ENCODE measurements around the gene KLHL33. TPM values are rescaled to one million over a fixed set of nuclear protein-coding genes. Genes with fewer than 3 reads are reported as not detected.
A peak's percentile ranks its signal among the peaks of the same experiment; 100 is the strongest.
"Not testable (repeated sequence)": the region's sequence is repeated elsewhere in the genome, so short reads cannot be mapped to it uniquely, and the experiment has no call there.

KLHL33 gene
- total and polyA plus RNA-seq, 8 donors, result 0.08 to 0.34 (median 0.13) TPM

DNA sequence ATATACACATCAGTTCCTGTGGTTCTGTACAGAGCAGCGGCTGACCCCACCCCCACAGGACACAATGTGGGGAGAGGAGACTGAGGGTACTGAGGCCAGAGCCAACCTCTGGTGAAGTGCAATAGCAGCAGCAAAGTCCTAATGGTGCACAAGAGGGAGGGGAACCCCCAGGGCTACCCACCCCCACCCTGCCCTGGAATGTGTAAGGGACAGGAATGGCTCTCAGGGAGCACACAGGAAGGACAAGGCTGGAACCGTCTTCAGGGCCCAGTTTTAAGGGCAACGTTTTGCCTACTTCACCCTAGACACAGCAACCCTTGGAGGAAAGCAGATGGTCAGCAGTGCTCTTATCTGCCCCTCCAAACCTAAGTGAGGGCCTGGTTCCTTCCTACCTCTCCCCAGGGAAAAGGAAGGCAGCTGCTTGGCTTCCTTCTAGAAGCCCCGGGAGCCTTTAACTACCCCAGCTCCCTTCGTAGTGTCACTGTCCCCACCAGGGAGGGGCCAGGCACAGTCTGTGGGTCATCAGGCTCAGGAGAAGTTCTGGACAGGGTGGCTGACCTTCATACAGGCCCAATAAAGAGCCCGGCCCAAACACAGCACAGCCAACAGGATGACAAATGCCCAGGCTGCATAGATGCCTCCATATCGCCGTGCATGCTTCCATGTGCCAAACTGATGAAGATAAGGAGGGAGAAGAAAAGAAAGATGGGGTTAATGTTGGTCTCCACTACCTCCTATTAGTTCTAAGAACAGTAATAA lies 22.2 kb upstream of the KLHL33 start:
- TF ChIP-seq, protein P1, sequence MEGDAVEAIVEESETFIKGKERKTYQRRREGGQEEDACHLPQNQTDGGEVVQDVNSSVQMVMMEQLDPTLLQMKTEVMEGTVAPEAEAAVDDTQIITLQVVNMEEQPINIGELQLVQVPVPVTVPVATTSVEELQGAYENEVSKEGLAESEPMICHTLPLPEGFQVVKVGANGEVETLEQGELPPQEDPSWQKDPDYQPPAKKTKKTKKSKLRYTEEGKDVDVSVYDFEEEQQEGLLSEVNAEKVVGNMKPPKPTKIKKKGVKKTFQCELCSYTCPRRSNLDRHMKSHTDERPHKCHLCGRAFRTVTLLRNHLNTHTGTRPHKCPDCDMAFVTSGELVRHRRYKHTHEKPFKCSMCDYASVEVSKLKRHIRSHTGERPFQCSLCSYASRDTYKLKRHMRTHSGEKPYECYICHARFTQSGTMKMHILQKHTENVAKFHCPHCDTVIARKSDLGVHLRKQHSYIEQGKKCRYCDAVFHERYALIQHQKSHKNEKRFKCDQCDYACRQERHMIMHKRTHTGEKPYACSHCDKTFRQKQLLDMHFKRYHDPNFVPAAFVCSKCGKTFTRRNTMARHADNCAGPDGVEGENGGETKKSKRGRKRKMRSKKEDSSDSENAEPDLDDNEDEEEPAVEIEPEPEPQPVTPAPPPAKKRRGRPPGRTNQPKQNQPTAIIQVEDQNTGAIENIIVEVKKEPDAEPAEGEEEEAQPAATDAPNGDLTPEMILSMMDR (IDR thresholded peaks at IDR 0.05), result no peak
- no peak for FAIRE-seq
- no peak for ATAC-seq
- WGBS, 2 donors, result 60 to 62% methylated on average over 8 of the region's 8 CpGs
- H3K9me3 ChIP-seq, result no peaks in the 10 kb centered on the region
- H3K27ac ChIP-seq, result no peak overlapping the region
- no peak overlapping the region for H3K4me3 ChIP-seq
- DNase-seq, result no peak
- peaks cover 3 to 32% (median 23%) of the 10 kb centered on the region in 3 donors for H3K36me3 ChIP-seq
- peaks cover 14 to 29% (median 28%) of the 10 kb centered on the region in 3 donors for H3K4me1 ChIP-seq
- intact Hi-C loops (cut with DNase I), result loop anchor here in 1 of 3 donors (10.0 kb wide), 1 partner anchor 123 kb away; the partner anchor contains the start of gene CCNB1IP1
- H3K27me3 ChIP-seq, result no peaks in the 10 kb centered on the region

DNA sequence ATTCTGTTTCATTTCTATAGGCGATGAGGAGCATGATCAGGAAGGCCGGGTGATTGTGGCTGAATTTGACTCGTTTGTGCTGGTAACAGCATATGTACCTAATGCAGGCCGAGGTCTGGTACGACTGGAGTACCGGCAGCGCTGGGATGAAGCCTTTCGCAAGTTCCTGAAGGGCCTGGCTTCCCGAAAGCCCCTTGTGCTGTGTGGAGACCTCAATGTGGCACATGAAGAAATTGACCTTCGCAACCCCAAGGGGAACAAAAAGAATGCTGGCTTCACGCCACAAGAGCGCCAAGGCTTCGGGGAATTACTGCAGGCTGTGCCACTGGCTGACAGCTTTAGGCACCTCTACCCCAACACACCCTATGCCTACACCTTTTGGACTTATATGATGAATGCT lies 21.0 kb upstream of the KLHL33 start:
- Histone ChIP-seq H3K27me3 (no peaks in the 10 kb centered on the region), H3K4me1 (peaks cover 14 to 22% (median 20%) of the 10 kb centered on the region in 3 donors), H3K36me3 (peaks cover 3 to 35% (median 23%) of the 10 kb centered on the region in 3 donors), H3K9me3 (no peaks in the 10 kb centered on the region), H3K4me3 (no peak overlapping the region), H3K27ac (no peak overlapping the region)
- WGBS, 2 donors, result 75 to 81% methylated on average over 13 of the region's 13 CpGs
- intact Hi-C loops (cut with DNase I), result loop anchor here in 1 of 3 donors (10.0 kb wide), 1 partner anchor 122 kb away; the partner anchor contains the start of gene CCNB1IP1
- TF ChIP-seq, protein P1 (IDR thresholded peaks at IDR 0.05), result no peak
- ATAC-seq (no peak), FAIRE-seq (no peak), DNase-seq (no peak)

DNA sequence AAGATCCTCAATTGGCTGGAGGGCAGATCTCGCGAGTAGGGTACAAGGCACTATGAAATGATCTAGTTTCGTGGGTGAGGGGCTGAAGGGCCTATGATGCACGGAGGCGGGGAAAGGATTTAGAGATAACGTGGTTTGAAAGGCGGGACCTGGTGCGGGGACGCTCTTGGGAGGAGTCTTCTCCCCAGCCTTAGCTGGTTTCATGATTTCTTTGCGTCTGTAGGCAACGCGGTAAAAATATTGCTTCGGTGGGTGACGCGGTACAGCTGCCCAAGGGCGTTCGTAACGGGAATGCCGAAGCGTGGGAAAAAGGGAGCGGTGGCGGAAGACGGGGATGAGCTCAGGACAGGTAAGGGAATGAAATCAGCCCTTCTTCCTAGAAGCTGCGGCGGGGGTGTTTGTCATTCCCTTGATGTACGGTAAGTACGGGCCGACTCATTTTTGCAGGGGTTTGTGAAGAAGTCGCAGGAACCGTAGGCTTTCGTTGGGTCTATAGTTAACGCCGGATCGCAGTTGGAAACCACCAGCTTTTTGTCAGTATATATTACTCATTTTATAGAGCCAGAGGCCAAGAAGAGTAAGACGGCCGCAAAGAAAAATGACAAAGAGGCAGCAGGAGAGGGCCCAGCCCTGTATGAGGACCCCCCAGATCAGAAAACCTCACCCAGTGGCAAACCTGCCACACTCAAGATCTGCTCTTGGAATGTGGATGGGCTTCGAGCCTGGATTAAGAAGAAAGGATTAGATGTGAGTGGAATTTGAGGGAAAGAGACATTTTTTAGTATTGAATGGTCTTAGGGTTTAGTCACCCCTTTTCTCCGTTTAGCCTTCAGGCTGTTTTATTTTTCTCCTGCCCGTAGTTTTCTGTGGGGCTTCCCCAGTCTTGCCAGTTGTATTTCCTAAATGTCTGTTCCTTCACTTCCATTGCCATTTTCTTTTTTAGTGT lies 19.7 kb upstream of the KLHL33 start:
- intact Hi-C loops (cut with DNase I), result loop anchor here in 1 of 3 donors (10.0 kb wide), 1 partner anchor 121 kb away; the partner anchor contains the start of gene CCNB1IP1
- WGBS, 2 donors, result 1% methylated on average over 39 of the region's 39 CpGs
- peak overlapping the region; percentile 53 to 82 (median 68) for H3K4me3 ChIP-seq
- TF ChIP-seq, protein P1 (IDR thresholded peaks at IDR 0.05), result no peak
- H3K4me1 ChIP-seq, result peaks cover 14 to 22% (median 20%) of the 10 kb centered on the region in 3 donors
- peak overlapping the region; percentile 78 to 95 (median 88) for H3K27ac ChIP-seq
- DNase-seq, result peak in 1 of 6 donors; percentile 61
- H3K27me3 ChIP-seq, result no peaks in the 10 kb centered on the region
- no peaks in the 10 kb centered on the region for H3K9me3 ChIP-seq
- peak; percentile 43 to 67 (median 58) for ATAC-seq
- FAIRE-seq, result no peak
- peaks cover 3 to 45% (median 30%) of the 10 kb centered on the region in 3 donors for H3K36me3 ChIP-seq

DNA sequence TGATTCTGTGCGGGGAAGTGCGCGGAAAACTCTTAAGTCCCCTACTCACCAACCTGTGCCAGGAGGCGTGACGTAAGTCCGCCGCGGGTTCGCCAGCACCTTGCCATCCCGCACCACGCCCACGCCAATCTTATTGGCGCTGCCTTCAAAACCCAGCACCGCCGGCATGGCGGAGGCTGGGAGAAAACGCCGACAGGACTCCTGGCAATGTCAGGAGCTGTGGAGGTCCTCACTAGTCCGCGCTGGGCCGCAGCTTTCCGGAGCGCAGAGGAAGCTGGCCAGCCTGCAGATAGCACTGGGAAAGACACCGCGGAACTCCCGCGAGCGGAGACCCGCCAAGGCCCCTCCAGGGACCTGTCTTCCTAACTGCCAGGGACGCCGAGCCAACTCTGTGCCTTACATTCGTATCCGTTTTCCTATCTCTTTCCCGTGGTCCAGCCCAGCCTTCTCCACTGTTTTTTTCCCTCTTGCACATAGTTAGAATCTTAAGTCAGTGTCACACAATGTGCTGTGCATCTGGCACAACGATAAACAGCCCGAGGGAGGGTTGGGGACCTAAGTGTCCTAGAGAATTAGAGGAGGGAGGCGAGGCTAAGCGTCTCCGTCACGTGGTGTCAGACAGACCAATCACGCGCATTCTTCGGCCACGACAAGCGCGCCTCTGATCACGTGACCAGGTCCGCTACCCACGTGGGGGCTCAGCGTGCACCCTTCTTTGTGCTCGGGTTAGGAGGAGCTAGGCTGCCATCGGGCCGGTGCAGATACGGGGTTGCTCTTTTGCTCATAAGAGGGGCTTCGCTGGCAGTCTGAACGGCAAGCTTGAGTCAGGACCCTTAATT lies 18.8 kb upstream of the KLHL33 start, which contains the start of the genes APEX1 and OSGEP:
Gene APEX1, plus strand, starts transcription at position 711 of the 839 bp plus-strand sequence. CDS start 420 bp downstream, outside the sequence.
Gene OSGEP, minus strand, starts transcription at position 297 of the 839 bp plus-strand sequence. Its CDS starts 129 bp downstream, at position 168.
- FAIRE-seq (peak; percentile 84), DNase-seq (peak; percentile 95 to 99 (median 98)), ATAC-seq (peak; percentile 92 to 97 (median 94))
- Histone ChIP-seq H3K27me3 (no peaks in the 10 kb centered on the region), H3K9me3 (no peaks in the 10 kb centered on the region), H3K27ac (peak within 1 kb of the TSS; percentile 78 to 95 (median 88)), H3K4me3 (peak within 1 kb of the TSS; percentile 53 to 82 (median 68)), H3K36me3 (peaks cover 3 to 54% (median 35%) of the 10 kb centered on the region in 3 donors), H3K4me1 (peaks cover 7 to 14% (median 11%) of the 10 kb centered on the region in 3 donors)
- intact Hi-C loops (cut with DNase I), result loop anchor here in 1 of 3 donors (10.0 kb wide), 1 partner anchor 120 kb away; the partner anchor contains the start of gene CCNB1IP1
- TF ChIP-seq, protein P1 (IDR thresholded peaks at IDR 0.05), result no peak
- WGBS, 2 donors, result 0 to 1% methylated on average over 56 of the region's 56 CpGs

DNA sequence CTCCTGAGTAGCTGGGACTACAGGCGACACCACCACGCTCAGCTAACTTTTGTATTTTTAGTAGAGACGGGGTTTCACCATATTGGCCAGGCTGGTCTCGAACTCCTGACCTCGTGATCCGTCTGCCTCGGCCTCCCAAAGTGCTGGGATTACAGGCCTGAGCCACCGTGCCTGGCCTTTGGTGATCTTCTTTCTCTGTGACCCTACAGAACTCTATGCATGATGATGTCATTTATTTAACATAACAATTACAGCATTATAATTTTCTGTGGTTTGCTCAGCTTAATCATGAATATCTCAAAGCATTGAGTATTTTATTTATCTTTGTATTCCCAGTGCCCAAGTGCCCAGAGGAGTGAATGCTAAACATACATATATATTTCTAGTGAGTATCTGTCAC lies 16.9 kb upstream of the KLHL33 start:
- not testable (repeated sequence) for H3K9me3 ChIP-seq, DNase-seq, H3K4me3 ChIP-seq, ATAC-seq, H3K27me3 ChIP-seq, FAIRE-seq, H3K27ac ChIP-seq
- Histone ChIP-seq H3K4me1 (peaks cover 7 to 14% (median 9%) of the 10 kb centered on the region in 3 donors), H3K36me3 (peaks cover 9 to 58% (median 31%) of the 10 kb centered on the region in 3 donors)
- intact Hi-C loops (cut with DNase I), result loop anchor here in 1 of 3 donors (10.0 kb wide), 1 partner anchor 118 kb away; the partner anchor contains the start of gene CCNB1IP1
- 92 to 93% methylated on average over 8 of the region's 8 CpGs for WGBS, 2 donors
